ENCODE measurements around the gene TUBA1C.

Gene TUBA1C

DNA sequence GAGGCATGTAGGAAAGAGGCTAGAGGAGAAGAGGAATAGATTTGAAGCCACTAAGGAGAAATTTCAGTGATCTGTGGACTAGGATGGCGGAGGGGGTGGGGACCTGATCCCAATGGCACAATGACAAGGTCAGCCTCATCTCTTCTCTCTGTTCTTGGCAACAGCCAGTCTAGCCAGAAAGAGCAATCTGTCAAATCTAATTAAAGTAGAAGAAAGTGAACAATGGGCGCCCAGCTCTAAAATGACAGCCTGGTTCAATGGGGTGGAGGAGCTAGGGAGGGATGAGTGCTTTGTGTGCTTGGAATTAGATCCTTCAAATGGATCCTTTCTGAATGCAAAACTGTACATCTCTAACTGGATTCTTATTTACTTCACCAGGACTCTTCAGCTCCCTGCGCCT lies 37.2 kb upstream of the TUBA1C start:
- FAIRE-seq (no peak), DNase-seq (ENCODE audit: insufficient read length, low spot score) (no peak)
- TF ChIP-seq, protein P1, sequence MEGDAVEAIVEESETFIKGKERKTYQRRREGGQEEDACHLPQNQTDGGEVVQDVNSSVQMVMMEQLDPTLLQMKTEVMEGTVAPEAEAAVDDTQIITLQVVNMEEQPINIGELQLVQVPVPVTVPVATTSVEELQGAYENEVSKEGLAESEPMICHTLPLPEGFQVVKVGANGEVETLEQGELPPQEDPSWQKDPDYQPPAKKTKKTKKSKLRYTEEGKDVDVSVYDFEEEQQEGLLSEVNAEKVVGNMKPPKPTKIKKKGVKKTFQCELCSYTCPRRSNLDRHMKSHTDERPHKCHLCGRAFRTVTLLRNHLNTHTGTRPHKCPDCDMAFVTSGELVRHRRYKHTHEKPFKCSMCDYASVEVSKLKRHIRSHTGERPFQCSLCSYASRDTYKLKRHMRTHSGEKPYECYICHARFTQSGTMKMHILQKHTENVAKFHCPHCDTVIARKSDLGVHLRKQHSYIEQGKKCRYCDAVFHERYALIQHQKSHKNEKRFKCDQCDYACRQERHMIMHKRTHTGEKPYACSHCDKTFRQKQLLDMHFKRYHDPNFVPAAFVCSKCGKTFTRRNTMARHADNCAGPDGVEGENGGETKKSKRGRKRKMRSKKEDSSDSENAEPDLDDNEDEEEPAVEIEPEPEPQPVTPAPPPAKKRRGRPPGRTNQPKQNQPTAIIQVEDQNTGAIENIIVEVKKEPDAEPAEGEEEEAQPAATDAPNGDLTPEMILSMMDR (IDR thresholded peaks at IDR 0.05; ENCODE audit: insufficient read depth, missing control alignments): no peak

DNA sequence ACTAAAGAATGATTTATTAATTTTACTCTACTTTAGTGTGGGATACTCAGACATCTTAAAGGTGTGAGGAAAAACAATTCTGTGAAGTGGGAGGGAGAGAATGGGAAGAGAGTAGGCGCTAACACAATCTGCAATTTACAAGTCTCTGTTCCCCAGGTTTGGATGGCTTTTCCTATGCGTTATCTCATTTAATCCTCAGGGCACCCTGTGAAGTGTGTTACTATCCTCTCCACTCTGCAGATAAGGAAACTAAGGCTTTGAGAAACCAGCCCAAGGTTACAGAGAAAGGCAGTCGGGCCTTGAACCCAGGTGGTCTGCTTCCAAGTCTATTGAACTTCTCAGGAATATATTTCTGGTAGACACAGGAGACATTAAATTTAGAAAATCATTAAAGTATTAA lies 36.2 kb upstream of the TUBA1C start:
- DNase-seq (ENCODE audit: insufficient read length, low spot score) (no peak), FAIRE-seq (no peak)
- TF ChIP-seq, protein P1 (IDR thresholded peaks at IDR 0.05; ENCODE audit: insufficient read depth, missing control alignments): no peak

DNA sequence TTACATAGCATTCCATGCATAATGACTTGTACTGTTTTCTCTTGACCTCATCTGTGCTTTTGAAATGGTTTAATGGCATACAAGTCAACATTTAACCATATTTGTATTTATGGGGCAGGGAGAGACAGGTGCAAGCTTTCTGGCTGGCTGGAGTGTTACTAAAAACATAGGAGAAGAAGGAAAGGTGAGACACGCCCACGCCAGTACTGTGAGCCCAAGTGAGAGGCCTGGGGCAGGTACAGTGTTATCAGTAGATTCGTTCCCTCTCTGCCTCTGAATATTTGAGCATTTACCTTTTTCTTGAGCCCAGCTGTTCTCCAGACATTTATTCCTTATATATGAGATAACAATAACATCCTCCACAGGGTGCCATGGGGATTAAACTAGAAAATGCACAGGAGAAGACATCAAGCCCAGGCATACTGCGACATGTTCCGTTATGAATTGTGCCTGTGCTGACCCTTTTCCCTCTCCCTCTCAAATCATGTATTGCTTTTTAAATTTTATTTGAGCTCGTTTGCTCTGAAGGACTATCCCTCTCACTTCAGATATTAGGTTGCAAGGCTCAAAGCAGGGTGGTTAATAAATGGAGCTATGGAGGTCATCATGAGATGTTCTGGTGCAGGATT lies 34.6 kb upstream of the TUBA1C start:
- TF ChIP-seq, protein P1 (IDR thresholded peaks at IDR 0.05; ENCODE audit: insufficient read depth, missing control alignments): no peak
- FAIRE-seq (no peak), DNase-seq (ENCODE audit: insufficient read length, low spot score) (no peak)

DNA sequence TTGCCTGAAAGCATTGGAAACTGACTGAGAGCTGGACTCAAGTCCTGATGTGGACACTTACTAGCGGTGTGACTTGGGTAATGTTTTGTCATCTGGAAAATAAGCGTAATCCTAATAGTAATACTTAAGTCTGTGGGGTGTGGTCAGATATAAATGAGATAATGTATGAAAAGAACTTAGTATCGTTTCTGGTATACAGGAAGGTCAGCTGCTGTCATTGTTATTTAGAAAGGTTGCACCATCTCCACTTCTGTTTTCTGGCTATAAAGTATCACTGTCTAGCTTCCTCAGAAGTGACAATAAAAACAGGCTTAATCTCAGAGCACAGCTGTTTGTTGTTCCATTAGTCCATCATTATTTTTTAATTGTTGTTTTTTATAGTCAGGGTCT lies 34.1 kb upstream of the TUBA1C start:
- no peak for FAIRE-seq
- no peak for DNase-seq (ENCODE audit: insufficient read length, low spot score)
- TF ChIP-seq, protein P1 (IDR thresholded peaks at IDR 0.05; ENCODE audit: insufficient read depth, missing control alignments): no peak

DNA sequence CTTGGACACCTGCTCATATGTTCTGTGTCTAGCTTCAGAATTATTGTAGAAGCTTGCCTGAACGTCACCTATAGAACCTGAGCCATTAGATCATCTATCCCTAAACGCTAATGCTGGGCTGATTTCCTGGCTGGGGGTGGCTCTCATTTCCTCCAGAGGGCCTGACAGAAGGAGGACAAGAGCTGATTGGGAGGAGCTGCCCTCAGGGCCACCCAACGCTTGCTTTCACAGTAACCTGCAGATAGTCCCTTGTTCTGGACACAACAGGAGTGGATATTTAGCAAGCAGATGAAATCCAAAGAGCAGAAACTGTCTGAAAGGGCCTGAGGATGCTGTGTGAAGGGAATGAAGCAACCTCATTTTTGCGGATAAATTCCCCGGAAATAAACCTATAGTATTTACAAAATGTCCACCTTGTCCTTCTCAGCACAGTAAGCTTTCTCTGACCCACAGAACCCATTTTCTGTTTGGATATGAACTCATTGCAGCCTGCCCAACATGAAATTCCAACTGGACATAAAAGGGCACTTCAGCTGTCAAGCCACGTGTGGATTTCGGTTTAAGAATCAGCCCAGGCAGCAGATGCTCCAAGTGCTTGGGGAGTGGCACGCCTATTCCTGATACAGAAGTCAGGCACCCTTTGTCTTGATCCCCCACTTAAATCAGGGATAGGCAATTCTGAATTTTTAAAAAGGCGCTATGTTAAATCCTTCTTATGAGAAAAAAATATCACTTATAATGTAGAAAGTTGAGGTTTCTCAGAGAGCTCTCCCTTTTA lies 32.8 kb upstream of the TUBA1C start:
- FAIRE-seq: no peak
- no peak for DNase-seq (ENCODE audit: insufficient read length, low spot score)
- TF ChIP-seq, protein P1 (IDR thresholded peaks at IDR 0.05; ENCODE audit: insufficient read depth, missing control alignments): no peak

DNA sequence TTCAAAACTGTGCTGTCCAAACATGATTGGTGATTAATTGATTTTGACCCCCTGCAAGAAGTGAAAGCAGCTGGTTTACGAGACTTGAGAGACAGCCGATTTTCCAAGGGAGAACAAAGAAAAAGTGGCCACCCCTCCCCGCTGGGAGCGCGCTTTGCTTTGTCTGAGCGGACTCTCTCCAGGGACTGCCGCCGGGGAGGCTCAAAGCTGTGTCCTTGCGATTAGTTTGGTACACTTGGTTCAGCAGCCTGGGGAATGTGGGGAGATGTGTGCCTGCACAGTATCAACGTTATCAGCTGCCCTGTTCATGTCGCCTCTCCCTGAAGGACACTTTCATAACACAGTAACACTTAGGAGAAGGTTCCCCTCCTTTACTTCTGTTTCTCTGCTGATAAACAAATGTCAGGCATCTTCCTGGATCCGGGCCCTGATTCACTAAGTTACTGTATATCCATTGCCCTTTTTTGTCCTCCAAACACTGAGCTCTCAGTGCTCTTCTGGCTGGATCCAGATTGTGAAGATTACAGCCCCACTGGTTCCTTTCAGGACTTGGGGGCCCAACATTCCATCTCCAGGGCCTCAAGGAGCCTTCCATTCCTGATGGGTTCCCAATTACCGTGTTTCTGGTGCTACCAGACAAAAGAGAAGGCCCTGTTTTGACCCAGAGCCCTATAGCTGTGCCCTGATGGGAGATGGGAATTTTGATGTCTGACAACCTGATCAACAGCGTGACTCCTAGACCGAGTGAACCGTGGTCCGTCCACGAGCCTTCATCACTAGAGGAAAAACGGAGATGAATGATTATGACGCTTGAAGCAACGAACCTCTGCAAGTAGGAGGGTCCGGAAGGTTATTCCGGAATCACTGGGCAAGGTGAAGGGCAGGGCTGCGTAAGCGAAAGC lies 31.7 kb upstream of the TUBA1C start:
- DNase-seq (ENCODE audit: insufficient read length, low spot score) (no peak), FAIRE-seq (no peak)
- TF ChIP-seq, protein P1 (IDR thresholded peaks at IDR 0.05; ENCODE audit: insufficient read depth, missing control alignments): no peak
